ENCODE measurements around the gene ADAMTS7.
"Not testable (repeated sequence)": the region's sequence is repeated elsewhere in the genome, so short reads cannot be mapped to it uniquely, and the experiment has no call there.

Gene ADAMTS7

GRCh38 chr15:78830514-78831228 is 19.4 kb upstream of the ADAMTS7 start:
- DNase-seq (ENCODE audit: low read depth in 2 of 2), result no peak

DNA sequence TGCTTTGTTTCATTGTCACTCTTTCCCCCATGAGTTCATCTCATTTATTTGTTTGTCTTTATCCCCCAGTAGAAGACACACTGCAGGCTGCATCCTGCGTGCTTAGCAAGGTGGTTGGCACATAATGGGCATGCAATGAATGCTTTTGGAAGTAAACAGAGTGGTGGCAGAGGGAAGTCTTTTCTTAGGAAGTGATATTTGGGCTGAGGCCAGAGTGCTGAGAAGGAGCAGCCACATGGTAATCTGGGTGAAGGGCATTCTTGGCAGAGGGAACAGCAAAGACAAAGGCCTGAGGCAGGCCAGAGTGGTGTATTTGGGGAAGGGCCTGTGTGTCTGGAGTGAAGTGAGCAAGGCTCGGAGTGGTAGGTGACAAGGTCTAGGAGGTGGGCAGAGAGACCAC is 17.7 kb upstream of the ADAMTS7 start:
- no peak for DNase-seq (ENCODE audit: low read depth in 2 of 2)

- DNase-seq (ENCODE audit: low read depth in 2 of 2), result no peak
Measured at GRCh38 chr15:78822514-78822913, 11.2 kb upstream of the ADAMTS7 start.

- no peak for DNase-seq (ENCODE audit: low read depth in 2 of 2)
Measured at GRCh38 chr15:78811825-78812183, 540 bp upstream of the ADAMTS7 start.

GRCh38 chr15:78810362-78811123 is 721 bp downstream of the ADAMTS7 start:
- DNase-seq (ENCODE audit: low read depth in 2 of 2), result no peak

DNA sequence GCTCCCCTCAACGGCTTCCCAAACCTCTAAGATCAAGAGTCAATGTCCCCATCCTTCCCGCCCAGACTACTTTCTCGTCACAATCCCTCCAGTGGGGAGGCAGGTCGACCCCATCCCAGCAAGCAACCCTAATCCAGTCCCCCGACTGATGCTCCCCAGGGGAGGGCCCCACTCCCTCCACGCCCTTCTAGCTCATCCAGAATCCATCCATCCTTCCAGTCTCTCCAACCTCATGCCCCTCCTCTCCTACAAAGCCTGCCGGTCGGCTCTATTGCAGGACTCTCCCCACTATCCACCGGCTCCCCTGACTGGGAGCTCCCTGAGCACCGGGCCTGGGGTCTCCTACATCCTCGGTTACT is 1.3 kb downstream of the ADAMTS7 start:
- no peak for DNase-seq (ENCODE audit: low read depth in 2 of 2)

- no peak for DNase-seq (ENCODE audit: low read depth in 2 of 2)
Measured at GRCh38 chr15:78808550-78808949, 2.7 kb downstream of the ADAMTS7 start.

- DNase-seq (ENCODE audit: low read depth in 2 of 2), result no peak
Measured at GRCh38 chr15:78807359-78807758, 3.9 kb downstream of the ADAMTS7 start.

DNA sequence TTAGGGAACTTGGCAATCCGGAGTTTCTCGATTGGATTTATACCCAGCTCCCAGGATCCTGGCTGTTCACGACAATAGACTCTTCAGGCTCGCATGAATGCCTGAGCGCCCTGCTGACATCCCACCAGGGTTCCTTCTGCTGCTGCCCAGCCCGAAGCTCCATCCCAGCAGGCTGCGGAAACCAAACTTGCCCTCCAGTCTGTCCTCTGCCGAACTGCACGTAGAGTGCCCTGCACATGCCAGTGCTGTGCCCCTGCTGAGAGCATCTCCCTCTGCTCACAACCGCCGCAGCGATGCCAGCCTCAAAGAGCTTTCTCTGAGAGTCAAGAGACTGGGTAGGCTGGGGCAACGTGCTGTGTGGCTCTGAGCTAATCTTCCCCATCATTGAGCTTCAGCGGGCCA is 6.9 kb downstream of the ADAMTS7 start:
- no peak for DNase-seq (ENCODE audit: low read depth in 2 of 2)

- no peak for DNase-seq (ENCODE audit: low read depth in 2 of 2)
Measured at GRCh38 chr15:78800806-78801205, 10.5 kb downstream of the ADAMTS7 start.

DNA sequence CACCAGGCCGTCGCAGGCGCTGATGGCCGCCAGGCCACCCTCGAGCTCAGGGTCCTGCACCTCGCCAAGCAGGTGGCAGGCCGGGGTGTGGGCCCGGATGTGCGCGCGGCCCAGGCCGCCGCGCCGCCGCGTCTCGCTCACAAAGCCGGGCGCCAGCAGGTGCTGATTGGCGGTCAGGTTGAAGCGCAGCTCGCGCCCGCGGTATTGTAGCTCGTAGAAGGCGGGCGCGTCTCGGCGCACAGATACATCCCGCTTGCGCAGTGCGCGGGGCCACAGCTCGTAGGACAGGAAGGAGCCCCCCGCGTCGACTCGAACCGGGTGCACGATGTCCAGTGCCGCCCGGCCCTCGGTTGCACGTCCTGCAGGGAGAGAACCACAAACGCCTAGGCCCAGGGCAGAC is 11.1 kb downstream of the ADAMTS7 start:
- no peak for DNase-seq (ENCODE audit: low read depth in 2 of 2)

DNA sequence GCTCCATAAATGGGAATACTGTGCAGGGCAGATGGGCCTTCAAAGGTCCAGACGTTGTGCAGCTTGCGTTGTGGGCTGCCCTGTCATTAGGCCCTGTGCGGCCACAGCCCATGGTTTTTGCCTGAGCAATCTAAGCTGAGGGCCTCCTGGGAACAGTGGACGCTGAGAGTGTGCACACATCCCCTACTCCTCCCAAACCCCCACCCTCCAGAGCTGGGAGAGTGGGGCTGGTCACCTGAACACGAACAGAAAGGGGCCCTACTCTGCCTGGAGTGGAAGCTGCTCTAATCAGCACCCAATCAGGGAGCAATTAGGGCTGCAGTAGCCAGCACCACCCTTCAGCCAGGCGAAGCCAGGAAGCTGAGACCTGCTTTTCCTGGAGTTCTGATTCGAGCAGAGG is 12.2 kb downstream of the ADAMTS7 start:
- not testable (repeated sequence) for DNase-seq (ENCODE audit: low read depth in 2 of 2)

GRCh38 chr15:78798355-78798754 is 12.9 kb downstream of the ADAMTS7 start:
- not testable (repeated sequence) for DNase-seq (ENCODE audit: low read depth in 2 of 2)

GRCh38 chr15:78797951-78798350 is 13.3 kb downstream of the ADAMTS7 start:
- no peak for DNase-seq (ENCODE audit: low read depth in 2 of 2)

DNA sequence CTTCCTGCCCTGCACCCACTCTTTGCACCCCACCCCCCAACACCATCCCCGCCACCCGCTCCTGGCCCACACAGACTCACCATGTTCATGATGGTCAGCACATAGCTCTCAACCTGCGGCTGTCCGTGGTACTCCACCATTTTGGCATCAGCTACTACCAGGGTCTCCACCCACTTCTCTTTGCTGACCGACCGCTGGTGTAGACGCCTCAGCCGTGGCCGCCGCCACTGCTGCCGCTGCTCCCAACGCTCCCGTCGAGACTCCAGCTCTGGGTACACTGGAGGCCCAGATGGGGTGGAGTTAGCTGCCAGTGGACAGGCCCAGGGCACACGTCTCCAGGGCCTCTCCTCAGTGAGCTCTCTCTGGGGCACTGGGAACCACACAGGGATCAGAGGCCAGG is 14.8 kb downstream of the ADAMTS7 start:
- no peak for DNase-seq (ENCODE audit: low read depth in 2 of 2)

DNA sequence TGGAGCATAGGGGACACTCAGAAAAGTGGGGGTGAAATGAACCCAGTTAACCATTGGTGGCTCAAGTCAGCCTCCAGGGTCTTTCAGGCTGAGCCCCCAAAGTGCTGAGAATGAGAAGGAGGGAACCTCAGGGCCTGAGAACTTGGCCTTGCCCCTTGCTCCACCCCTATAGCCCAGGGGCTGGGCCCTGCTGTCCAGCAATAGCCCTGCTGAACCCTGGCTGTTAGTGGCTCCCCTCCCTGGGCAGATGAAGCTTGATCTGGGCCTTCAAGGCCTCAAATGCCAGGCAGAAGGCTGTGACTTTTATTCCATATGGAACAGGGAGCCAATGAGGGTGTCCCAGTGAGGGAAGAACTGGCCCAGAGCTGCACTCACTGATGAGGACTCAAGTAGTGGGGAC is 16.2 kb downstream of the ADAMTS7 start:
- no peak for DNase-seq (ENCODE audit: low read depth in 2 of 2)

GRCh38 chr15:78794446-78794845 is 16.8 kb downstream of the ADAMTS7 start:
- DNase-seq (ENCODE audit: low read depth in 2 of 2), result not testable (repeated sequence)

GRCh38 chr15:78791357-78791756 is 19.9 kb downstream of the ADAMTS7 start:
- DNase-seq (ENCODE audit: low read depth in 2 of 2), result no peak

DNA sequence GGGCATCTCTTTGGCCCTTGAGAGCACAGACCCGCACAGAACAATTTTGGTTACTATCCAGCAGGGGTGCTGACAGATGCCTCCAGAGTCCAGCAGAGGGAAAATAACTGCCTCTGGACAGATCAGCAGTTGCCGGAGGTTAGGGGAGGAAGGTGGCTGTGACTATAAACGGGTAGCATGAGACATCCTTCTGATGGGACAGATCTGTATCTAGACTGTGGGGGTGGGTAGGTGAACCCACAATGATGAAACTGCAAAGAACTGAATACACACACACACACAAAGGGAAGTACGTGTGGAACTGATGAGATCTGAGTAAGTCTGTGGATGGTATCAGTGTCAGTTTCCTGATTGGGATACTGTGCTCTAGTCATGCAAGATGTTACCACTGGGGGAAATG is 21.2 kb downstream of the ADAMTS7 start:
- DNase-seq (ENCODE audit: low read depth in 2 of 2), result no peak

DNA sequence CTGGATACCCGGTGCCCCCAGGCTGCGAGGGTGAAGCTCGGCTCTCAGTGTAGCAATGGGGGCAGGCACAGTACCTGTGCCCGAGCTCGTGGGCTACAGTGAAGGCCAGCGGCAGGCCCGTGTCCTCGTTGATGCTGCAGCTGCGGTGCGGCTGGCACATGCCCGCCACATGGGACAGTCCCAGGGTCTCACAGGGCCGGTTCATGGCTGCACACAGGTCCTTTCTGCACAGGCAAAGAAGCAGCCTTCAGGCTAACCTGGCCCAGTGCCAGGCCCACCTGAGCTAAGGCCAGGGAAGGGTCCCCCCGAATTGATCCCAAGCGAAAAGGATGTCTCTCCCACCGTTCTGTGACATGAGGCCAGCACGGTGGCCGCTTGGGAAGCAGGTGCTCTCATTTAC is 21.6 kb downstream of the ADAMTS7 start:
- no peak for DNase-seq (ENCODE audit: low read depth in 2 of 2)

DNA sequence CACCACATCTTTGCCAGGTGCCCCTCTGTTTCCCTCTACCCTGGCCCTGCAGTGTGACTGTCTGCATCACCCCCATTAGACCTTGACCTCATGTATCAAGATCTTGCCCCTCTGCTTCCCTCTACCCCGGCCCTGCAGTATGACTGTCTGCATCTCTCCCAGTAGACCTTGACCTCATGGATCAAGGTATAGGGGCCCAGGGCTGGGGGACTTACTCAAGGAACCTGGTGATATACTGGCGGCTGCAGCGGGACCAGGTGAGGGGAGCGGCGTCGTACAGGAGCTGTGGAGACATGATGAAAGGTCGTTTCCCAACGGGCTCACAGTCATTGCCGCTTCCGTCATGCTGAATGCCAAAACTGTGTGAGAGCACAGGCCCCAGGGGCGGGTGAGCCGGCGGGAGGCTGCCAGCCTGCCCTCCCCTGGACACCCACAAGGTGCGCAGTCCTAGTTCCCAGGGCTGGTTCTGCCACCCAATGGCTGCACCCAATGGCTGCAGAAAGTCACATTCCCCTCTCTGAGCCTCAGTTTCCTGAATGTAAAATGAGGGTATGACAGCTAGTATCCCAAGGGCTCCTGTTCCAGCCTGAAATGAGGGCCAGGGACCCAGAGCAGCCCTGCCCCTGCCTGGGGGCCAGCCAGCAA is 23.1 kb downstream of the ADAMTS7 start:
- no peak for DNase-seq (ENCODE audit: low read depth in 2 of 2)

- DNase-seq (ENCODE audit: low read depth in 2 of 2), result not testable (repeated sequence)
Measured at GRCh38 chr15:78782402-78782801, 28.9 kb downstream of the ADAMTS7 start.

DNA sequence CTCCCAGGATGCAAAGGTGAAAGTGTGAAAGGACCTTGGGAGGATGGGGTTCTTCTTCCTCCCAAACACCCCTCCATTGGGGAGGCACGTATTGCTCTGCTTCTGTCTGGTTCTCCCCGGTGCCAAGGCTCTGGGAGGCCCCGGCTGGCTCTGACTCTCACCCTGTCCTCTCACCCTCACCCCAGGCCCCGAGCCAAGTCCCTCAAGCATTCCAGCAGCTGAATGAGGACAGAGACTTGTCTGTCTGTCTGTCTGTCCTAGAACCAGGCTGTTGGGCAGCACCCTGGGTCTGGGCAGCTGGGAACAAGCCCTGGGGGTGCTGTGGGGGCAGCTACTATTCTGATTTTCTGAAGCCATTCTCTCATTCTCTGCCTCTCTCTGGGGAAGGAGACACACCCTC is 29.9 kb downstream of the ADAMTS7 start:
- DNase-seq (ENCODE audit: low read depth in 2 of 2), result not testable (repeated sequence)
